Right ventricle myocardium superior (tissue), 1 donor: Measurements from ENCODE around the gene ANKRD13C. TPM values are rescaled to one million over a fixed set of nuclear protein-coding genes. Genes with fewer than 3 reads are reported as not detected.

Source experiments
- ATAC-seq: fragments of 200-7000 bp; cut with Tn5 transposase; one replicate; pipeline ENCODE4 v1.9.1; 2020; ENCODE audit warnings: mild to moderate bottlenecking; ENCODE audit not compliant: poor library complexity
- DNase-seq: peaks from one replicate; pipeline ENCODE4 v3.0.0-alpha.2; 2020
- intact Hi-C: fragments of 100-400 bp; cut with DNase I; formaldehyde crosslinking; loops from one replicate; pipeline ENCODE4 v1.11.2; 2022
- total RNA-seq: library from RNA; stranded (reverse); fragmentation: NEBNext Ultra II Directional; extraction: Animal tissue kit (Norgen Biotek cat#: 25700); gene quantifications from one replicate; pipeline ENCODE4 v1.2.1, GENCODE V29; 2021
- donor health status: DM: no; HTN: yes; CAD: no; lungs with severe emphysema.

Gene ANKRD13C
- total RNA-seq, 1 donor from 2014 or later, result 9.1 TPM

- ATAC-seq (no peak), DNase-seq (no peak)
- intact Hi-C loops, result no loop called here
Measured at GRCh38 chr1:70317087-70317486, 37.4 kb downstream of the ANKRD13C start.

- no peak for ATAC-seq
- DNase-seq, result no peak
- intact Hi-C loops, result no loop called here
Measured at GRCh38 chr1:70315782-70316181, 38.7 kb downstream of the ANKRD13C start.

- intact Hi-C loops, result no loop called here
- ATAC-seq, result no peak
- no peak for DNase-seq
Measured at GRCh38 chr1:70314706-70315304, 39.7 kb downstream of the ANKRD13C start.

- ATAC-seq (no peak), DNase-seq (no peak)
- intact Hi-C loops, result no loop called here
Measured at GRCh38 chr1:70311369-70311768, 43.2 kb downstream of the ANKRD13C start.

GRCh38 chr1:70299472-70299871, 55.0 kb downstream of the ANKRD13C start:
- DNase-seq (no peak), ATAC-seq (no peak)
- intact Hi-C loops, result no loop called here

GRCh38 chr1:70295749-70296148, 58.8 kb downstream of the ANKRD13C start:
- ATAC-seq, result no peak
- DNase-seq, result no peak
- intact Hi-C loops, result no loop called here

- DNase-seq, result no peak
- intact Hi-C loops, result no loop called here
Measured at GRCh38 chr1:70293186-70293843, 61.2 kb downstream of the ANKRD13C start.

GRCh38 chr1:70290218-70290617, 64.3 kb downstream of the ANKRD13C start:
- ATAC-seq (no peak), DNase-seq (no peak)
- intact Hi-C loops, result no loop called here

More at GRCh38 chr1:70293186-70293843, 61.2 kb downstream of the ANKRD13C start:
- ATAC-seq, result no peak

GRCh38 chr1:70288166-70288565, 66.4 kb downstream of the ANKRD13C start:
- intact Hi-C loops, result no loop called here
- ATAC-seq, result no peak
- DNase-seq, result no peak

- no peak for ATAC-seq
- intact Hi-C loops, result no loop called here
- no peak for DNase-seq
Measured at GRCh38 chr1:70286453-70286852, 68.1 kb downstream of the ANKRD13C start.

- no peak for DNase-seq
- intact Hi-C loops, result no loop called here
Measured at GRCh38 chr1:70284366-70284765, 70.2 kb downstream of the ANKRD13C start.

GRCh38 chr1:70278710-70279109, 75.8 kb downstream of the ANKRD13C start:
- ATAC-seq (no peak), DNase-seq (no peak)
- intact Hi-C loops, result no loop called here

More at GRCh38 chr1:70284366-70284765, 70.2 kb downstream of the ANKRD13C start:
- no peak for ATAC-seq

- intact Hi-C loops, result no loop called here
- no peak for DNase-seq
- no peak for ATAC-seq
Measured at GRCh38 chr1:70277875-70278274, 76.6 kb downstream of the ANKRD13C start.

GRCh38 chr1:70265946-70266345, 88.6 kb downstream of the ANKRD13C start:
- no peak for ATAC-seq
- intact Hi-C loops, result no loop called here
- no peak for DNase-seq

- ATAC-seq (peak; percentile 88), DNase-seq (no peak)
- intact Hi-C loops, result no loop called here
Measured at GRCh38 chr1:70264839-70265238, 89.7 kb downstream of the ANKRD13C start.

GRCh38 chr1:70256664-70257063, 97.9 kb downstream of the ANKRD13C start:
- intact Hi-C loops, result no loop called here
- ATAC-seq, result peak; percentile 57
- DNase-seq, result no peak

- ATAC-seq, result no peak
- intact Hi-C loops, result no loop called here
- no peak for DNase-seq
Measured at GRCh38 chr1:70248729-70249128, 105.8 kb downstream of the ANKRD13C start.

- intact Hi-C loops, result no loop called here
- no peak for ATAC-seq
- DNase-seq, result no peak
Measured at GRCh38 chr1:70247768-70248167, 106.8 kb downstream of the ANKRD13C start.

- ATAC-seq (no peak), DNase-seq (no peak)
- intact Hi-C loops, result no loop called here
Measured at GRCh38 chr1:70247122-70247521, 107.4 kb downstream of the ANKRD13C start.

GRCh38 chr1:70239940-70240339, 114.6 kb downstream of the ANKRD13C start:
- intact Hi-C loops, result no loop called here
- ATAC-seq (no peak), DNase-seq (no peak)

- DNase-seq (no peak), ATAC-seq (no peak)
- intact Hi-C loops, result no loop called here
Measured at GRCh38 chr1:70234733-70235132, 119.8 kb downstream of the ANKRD13C start.
